NCI-H2081 treated with DMSO at 0.1 percent for 48 hours (cell line): ENCODE data around the gene INO80C.

Experiments
- DNase-seq: peaks from one replicate; lab custom pipeline; 2025; lab: John Stamatoyannopoulos, UW

The INO80C gene

GRCh38 chr18:35424356-35424755 lies 73.4 kb downstream of the INO80C start:
- DNase-seq, result no peak

DNA sequence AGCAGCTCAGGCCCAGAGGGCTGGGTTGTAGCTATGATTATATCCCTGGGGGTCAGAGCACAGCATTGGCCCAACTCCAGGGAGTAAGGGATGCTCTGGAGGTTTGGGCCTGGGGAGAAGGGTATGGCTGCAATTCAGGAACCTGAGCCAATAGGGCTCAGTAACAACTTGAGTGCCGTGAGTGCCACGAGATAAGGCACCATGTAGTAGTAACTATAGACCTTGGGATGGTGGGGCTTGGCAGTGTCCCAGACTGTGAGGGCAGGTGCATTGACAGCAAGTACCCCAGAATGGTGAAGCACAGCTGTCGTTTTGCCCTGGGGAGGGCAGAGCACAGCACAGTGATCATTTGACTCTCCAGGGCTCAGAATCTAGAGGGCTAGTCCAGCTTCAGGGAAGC lies 75.5 kb downstream of the INO80C start:
- DNase-seq, result no peak

DNA sequence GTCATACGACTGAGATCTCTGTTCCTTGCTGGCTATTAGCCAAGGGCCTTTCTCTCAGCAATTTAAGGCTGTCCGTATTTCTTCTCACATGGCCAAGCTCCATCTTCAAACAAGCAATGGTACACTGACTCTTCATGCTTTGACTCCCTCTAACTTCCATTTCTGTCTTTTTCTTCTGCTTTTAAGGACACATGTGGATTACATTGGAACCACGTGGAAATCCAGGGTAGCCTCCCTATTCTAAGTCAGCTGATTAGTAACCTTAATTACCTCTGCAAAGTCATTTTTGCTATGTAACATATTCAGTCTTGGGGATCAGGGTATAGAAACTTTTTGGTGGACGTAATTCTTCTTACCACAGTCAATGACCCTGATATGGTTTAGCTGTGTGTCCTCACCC lies 79.2 kb downstream of the INO80C start:
- no peak for DNase-seq
